ENCODE results near the gene APOC3.
"Not testable (repeated sequence)": the region's sequence is repeated elsewhere in the genome, so short reads cannot be mapped to it uniquely, and the experiment has no call there.

Gene APOC3

DNA sequence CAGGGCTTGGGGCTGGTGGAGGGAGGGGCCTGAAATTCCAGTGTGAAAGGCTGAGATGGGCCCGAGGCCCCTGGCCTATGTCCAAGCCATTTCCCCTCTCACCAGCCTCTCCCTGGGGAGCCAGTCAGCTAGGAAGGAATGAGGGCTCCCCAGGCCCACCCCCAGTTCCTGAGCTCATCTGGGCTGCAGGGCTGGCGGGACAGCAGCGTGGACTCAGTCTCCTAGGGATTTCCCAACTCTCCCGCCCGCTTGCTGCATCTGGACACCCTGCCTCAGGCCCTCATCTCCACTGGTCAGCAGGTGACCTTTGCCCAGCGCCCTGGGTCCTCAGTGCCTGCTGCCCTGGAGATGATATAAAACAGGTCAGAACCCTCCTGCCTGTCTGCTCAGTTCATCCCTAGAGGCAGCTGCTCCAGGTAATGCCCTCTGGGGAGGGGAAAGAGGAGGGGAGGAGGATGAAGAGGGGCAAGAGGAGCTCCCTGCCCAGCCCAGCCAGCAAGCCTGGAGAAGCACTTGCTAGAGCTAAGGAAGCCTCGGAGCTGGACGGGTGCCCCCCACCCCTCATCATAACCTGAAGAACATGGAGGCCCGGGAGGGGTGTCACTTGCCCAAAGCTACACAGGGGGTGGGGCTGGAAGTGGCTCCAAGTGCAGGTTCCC is at the start of gene APOC3:
Gene APOC3 (plus strand): TSS at position 383 of the 659 bp plus-strand sequence. CDS start 676 bp downstream, outside the sequence.
- DNase-seq (ENCODE audit: low read depth) = no peak

DNA sequence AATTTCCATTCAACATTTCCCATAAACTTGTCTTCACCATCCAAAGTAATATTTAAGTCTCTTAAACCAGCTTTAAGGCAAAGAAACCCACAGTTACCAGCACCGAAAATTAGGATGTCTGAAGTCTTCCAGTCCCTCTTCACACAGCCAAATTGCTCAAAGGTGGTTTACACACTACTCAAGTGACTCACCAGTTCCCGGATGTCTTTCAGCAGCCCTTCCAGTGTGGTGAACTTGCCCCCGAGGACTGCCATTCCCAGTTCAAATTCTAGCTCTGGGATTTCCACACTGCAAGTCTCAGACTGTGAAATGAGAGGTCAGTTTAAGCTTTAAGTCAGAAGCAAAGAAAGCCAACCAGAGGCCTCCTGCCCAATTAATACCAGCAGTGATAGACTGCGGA is 47.0 kb upstream of the APOC3 start:
- no peak for DNase-seq (ENCODE audit: low read depth)

DNA sequence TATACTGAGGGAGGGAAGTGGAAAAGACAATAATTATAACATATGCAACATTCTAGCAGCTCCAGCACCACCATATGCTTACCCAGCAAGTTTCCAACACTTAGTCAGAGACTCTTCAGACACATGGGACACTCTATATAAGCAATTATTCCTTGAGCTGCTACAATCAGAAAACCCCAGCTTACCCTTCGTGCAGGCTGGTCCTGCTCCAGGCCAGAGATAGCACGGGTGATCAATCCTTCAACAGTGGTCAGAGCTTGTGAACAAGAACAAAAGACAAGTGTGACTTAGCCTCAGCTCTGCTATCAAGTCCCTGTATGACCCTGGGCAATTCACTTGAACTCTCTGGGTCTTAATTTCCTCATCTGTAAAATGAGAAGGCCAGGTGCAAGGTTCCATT is 43.4 kb upstream of the APOC3 start:
- no peak for DNase-seq (ENCODE audit: low read depth)

DNA sequence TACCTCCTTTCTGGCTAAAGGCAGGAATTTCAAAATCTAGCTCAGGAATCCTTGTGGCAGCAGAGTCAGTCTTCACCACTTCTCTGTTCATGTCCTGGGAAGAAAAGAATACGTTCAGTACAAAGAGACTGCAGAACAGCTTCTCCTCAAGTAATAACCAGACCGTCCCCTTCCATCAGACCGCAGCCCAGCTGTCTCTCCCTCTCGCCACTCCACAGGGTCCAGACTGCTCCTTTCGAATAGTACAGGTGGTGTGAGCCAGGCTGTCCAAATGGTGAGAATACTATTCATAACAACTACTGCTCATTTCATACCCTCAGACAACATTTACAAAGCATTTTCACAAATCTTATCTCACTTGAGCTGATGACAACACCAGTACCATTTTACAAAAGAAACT is 42.7 kb upstream of the APOC3 start:
- no peak for DNase-seq (ENCODE audit: low read depth)

DNA sequence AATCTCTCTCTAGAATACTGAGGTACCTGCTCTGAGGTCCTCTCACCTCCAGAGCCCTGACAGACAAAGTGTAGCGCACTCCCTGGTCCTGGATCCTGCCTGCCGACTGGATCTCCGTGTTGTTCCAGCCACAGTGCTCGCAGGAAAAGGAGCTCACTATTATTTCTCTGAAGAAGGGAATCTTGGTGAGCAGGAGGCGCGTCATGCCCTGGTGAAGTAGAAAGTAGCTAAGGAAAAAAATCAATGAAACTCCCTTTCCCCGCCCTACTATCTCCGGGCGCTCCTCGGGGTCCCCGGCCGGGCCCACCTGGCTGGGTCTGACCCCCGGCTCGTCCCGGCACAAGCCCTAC is 42.3 kb upstream of the APOC3 start:
- no peak for DNase-seq (ENCODE audit: low read depth)

DNA sequence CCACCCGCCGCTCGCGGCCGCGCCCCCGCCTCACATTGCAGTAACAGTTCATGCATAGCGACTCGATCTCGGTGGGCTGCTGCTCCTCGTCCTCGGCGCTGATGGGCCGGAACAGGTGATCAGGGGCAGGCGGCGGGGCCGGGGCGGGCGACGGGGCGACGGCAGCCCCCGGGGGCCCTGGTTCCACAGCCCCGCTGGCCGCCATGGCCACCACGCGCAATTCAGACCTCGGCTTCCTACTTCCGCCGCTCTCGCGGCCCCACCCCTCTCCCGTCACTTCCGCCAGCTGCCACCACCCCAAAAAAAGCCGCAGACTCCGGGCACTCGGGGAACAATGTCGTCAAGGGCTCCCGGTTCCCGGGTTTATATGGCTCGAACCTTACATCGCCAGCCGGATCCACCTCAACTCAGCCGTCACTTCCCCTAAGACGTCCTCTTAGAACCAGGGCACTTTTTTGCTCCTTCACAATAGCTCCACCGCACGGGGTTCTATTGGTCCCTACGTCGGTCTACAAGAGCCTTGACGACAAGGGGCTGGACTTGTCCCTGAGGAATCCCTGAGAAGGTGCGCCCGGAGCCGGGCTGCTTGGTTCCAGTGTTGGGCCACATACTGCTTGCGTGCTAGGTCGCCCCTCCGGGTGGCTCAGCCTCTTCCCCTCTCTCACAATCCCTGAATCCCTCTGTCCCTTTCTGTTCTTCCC is 41.8 kb upstream of the APOC3 start, which contains the start of gene ZPR1:
Gene ZPR1 (minus strand): TSS at position 238 of the 701 bp plus-strand sequence. CDS start 33 bp downstream, at position 205.
- DNase-seq (ENCODE audit: low read depth) = peak; percentile 81

DNA sequence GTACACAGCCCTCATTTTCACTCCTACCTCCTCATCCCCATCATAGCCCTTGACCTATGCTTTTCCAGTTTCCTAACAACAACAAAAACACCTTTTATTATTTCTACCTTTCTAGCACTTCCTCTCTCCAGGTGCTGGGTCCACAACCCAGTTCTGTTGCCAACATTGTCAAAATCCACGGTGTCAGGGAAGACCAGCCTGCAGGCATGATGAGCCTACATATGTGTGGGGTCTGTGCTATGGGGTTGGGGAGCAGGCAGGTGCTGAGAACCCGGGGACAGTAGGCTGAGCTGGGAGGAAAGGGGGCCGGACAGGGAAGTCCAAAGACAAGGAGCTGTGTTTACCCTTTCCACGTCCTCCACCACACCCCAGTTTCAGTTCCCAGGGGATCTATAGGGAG is 41.2 kb upstream of the APOC3 start:
- DNase-seq (ENCODE audit: low read depth) = no peak

DNA sequence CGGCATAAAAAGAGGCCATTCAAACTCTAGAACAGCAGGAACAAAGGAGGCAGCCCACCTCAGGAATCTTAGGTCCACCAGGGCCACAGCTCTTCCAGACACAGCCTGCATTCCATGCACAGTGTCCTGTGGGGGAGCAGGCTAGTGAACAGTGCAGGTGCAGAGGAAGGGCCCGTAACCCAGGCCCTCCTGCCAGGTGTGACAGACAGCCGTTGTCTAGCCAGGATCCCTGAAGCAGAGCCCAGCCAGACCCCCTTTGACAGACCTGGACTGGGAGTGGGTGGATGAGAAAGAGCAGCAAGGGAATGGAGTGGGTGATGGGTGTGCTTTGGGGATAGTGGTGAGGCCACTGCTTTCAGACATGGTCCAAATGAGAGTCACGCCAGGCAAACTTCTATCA is 40.7 kb upstream of the APOC3 start:
- no peak for DNase-seq (ENCODE audit: low read depth)

DNA sequence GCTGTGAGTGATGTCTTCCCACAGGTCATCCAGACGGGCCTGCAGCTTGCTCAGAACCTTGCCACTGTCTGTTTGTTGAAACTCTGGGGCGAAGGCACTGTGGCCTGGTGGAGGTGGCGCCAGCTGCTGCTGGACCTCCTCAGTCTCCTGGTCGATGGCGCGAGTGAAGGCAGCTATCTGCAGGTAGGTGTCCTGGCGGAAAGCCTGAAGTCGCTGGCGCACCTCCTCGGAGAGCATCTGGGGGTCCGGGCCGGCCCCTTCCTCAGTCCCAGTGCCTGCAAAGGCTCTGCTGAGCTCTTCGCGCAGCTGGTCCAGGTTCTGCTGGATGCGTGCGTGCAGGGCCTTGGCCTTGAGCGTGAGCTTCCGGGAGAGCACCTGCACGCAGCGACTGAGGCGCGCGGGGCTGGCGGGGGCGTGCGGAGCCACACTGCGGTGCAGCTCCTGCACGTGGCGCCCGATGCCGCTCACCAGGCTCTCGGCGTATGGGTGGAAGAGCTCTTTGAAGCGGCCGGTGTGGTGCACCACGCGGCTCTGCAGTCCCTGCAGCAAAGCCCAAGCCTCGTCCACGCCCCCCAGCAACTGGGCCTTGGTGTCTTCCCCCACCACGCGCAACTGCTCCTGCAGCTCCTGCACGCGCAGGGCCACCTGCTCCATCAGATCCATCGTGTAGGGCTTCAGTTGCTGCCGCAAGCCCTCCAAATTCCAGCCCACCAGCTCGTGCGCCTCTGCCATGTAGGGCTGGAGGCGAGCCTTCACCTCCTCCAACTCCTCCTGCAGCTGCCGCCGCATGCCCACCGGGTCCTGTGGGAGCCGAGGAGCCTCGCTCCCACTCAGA is 39.3 kb upstream of the APOC3 start:
- DNase-seq (ENCODE audit: low read depth) = no peak

DNA sequence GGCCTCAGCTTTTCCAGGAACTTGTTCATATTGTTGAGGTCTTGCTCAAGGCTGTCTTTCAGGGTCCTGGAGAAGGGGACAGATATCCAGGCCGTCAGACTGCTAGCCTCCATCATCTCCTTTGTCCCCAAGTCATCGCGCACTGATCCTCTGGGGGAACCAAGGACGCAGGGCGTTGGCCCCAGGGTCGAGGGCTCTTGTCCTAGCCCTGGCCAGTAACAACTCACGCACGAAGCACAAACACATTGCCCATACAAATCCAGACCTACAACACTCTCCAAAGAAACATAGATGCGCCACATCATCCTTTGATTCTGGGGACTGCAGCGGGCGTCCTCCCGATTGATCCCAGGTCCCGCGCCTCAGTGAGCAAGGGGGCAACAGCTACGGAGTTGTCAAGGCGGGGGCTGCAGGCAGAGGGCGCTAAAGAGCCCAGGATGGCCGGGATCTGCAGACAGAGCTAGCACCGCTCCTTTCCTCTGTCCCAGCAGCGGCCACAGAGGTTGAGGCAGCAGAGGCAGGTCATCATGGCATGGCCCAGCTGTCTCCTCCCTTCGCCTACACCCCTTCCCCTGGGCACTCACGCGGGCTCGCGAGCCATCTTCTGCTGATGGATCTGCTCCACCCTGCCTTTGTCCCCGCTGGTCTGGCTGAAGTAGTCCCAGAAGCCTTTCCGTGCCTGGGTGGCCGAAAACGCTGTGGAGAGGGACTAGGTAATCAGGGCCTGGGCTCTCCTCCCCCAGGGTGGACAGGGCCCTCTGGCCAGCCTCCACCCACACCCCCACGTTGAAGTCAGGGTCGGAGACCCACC is 38.5 kb upstream of the APOC3 start:
- DNase-seq (ENCODE audit: low read depth) = peak; percentile 48

DNA sequence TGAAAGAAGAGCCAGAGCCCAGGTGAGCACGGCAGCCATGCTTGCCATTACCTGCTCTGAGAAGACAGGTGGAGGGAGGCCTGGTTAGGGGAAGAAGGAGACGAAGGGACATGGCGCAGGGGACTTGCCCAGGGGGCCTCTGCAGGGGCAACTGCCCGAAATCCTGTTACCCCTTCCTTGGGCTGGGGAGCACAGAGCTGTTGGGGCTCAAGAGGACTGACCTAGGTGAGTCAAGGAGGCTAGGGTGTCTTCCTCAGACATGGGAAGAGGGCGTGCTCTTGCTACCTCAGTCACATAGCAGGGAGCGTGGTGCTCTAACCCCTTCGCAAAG is 37.9 kb upstream of the APOC3 start, which contains the start of gene APOA5:
Gene APOA5 (minus strand): TSS at position 67 of the 331 bp plus-strand sequence. CDS start 19 bp downstream, at position 48.
- DNase-seq (ENCODE audit: low read depth) = no peak

DNA sequence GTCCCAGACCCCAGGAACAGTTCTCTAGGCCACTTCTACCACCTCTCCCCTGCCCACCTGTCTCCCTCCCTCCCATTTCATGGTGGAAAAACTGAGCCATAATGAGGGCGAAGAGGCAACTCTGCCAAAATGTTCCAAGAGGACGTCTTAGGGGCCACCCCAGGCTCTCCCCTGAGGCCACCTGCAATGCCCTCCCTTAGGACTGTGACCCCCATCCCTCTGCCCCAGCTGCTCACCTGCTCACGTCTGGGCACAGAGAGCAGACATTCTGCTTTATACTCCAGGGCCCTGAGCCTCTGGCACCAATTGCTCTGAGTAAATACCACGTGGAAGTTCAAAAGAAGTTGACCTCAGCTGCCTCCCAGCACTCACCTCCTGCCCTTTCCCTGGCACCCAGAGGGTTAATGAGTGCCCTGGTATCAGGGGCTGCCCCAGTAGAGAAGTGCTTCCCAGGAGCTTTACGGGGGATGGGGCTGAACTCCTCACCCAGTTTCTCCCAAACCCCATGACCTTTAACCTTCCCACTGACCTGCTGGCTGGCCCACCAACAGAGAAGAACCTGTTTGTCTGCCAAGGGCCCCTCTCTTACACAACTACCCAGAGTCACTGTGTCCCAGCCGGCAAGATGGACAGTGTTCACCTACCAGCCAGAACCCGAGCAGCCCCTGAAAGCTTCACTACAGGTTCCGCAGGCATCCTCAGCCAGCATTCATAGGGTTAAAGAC is 37.4 kb upstream of the APOC3 start:
- no peak for DNase-seq (ENCODE audit: low read depth)

DNA sequence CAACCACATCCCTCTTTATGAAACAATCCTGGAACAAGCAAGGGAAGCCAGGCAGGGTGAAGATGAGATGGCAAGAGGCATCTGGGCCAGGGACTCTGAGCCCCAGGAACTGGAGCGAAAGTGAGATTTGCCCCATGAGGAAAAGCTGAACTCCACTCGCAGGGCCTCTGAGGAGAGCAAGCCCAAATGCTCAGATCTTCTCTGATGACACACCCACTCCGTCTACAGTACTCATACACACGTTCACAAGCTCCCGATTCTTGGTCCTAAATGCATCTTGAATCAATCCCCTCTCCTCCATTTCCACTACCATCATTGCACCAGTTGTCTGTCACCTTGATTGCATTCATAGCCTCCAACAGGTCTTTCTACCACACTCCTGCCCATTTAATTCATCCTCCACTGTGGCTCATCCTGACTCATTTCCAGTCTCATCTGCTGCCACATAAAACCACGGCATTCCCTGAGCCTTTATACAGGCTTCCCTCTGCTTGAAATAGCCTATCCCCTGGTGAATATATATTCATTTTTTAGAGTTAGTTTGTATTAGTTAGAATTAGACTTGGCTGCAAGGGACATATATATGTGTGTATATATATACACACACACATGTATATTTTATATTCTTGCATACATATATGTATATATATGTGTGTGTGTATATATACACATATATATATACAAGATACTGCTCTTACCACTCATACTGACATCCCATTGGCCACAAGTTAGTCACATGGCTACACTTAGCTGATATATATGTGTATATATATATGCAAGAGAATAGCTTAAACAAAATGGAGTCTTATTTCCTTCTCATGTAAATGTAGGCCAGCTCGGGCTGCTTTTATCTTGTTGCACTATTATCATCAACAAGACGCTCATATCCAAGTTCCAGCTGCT is 36.6 kb upstream of the APOC3 start:
- no peak for DNase-seq (ENCODE audit: low read depth)

DNA sequence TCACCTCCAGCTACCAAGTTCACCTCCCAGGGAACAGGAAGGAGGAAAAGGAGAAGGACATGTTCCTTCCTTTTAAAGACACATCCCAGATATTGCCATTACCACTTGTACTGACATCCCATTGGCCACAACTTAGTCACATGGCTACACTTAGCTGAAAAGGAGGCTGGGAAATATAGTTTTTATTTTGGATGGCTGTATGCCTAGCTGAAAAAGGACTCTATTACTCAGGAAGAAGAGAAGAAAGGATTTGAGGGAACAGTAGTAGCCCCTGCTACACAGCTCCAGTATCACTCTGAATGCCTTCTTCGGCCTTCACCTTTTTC is 36.0 kb upstream of the APOC3 start:
- no peak for DNase-seq (ENCODE audit: low read depth)

DNA sequence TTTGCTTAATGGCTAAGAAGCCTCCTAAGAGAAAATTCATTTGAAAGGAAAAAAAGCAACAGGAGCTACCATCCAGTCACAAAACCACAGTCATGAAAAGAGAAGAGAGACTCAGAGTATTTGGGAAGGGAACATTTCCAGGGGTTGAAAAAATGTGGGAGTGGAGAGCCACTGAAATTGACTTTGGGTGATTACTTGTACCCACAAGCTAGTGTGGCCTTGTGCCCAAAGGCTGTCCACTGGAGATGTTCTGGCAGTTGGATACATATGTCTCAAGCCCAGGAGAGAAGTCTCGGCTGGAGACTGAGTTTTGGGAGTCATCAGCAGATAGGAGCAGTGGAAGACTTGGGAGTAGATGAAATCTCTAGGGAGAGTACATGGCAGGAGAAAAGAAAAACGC is 34.9 kb upstream of the APOC3 start:
- DNase-seq (ENCODE audit: low read depth) = no peak

DNA sequence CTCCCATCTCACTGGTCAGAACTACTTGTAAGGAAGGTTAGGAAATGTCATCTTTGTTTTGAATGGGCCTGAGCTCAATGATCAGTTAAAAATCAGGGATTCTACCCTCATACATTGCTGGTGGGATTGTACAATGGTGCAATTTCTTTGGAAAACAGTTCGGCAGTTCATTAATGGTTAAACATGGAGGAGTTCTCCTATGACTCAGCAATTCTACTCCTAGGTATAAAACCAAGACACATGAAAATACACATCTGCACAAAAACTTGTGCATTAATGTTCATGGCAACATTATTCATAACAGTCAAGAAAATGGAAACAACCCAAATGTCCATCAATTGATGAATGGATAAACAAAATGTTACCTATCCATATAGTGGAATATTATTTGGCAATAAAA is 33.2 kb upstream of the APOC3 start:
- no peak for DNase-seq (ENCODE audit: low read depth)

DNA sequence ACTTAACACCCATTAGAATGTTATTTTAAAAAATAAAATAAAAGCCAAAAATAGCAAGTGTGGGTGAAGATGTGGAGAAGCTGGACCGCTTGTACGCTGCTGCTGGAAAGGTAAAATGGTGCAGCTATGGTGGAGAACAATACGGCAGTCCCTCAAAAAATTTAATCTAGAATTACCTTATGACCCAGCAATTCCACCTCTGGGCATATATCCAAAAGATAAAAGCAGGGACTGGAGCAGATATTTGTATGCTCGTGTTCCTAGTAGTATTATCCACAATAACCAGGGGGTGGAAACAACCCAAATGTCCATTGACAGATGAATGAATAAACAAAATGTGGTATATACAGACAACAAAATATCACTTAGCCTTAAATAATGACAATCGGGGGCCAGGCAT is 31.9 kb upstream of the APOC3 start:
- no peak for DNase-seq (ENCODE audit: low read depth)

DNA sequence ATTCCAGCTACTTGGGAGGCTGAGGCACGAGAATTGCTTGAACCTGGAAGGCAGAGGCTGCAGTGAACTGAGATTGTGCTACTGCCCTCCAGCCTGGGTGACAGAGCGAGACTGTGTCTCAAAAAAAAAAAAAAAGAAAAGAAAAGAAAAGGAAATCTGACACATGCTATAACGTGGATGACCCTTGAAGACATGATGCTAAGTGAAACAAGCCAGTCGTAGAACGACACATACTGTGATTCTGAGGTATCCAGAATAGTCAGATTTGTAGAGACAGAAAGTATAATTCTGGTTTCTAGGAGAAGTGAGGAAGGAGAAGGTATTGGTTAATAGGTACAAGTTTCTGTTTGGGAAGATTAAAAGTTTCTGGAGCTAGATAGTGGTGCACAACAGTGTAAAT is 31.3 kb upstream of the APOC3 start:
- DNase-seq (ENCODE audit: low read depth) = no peak

DNA sequence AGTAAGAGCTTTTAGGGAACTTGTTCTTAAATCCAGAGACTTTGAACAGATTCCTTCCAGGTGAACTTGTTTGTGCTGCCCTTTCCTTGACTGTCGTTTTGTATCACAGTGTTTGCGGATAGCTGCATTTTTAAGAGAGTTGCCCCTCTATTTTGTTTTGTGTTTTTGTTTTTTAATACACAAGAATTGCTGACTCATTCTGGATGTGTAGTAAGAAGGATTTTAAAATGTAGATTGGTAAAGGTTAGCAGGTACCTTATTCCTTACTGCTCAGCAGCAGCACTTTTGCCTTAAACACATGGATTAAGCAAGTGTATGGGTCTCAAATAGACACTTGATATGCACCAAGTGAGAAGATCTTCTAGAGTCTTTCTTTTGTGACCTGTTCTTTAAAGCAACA is 29.1 kb upstream of the APOC3 start:
- no peak for DNase-seq (ENCODE audit: low read depth)

DNA sequence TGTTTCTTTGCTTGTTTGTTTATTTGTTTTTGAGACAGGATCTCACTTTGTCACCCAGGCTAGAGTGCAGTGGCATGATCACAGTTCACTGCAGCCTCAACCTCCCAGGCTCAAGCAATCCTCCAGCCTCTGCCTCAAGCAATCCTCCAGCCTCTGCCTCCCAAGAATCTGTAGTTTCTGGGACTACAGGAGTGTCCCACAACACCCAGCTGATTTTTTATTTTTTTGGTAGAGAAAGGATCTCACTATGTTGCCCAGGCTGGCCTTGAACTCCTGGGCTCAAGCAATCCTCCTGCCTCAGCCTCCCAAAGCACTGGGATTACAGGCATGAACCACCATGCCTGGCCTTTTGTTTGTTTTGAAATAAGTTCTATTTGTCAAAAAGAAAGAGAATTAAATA is 28.0 kb upstream of the APOC3 start:
- not testable (repeated sequence) for DNase-seq (ENCODE audit: low read depth)

DNA sequence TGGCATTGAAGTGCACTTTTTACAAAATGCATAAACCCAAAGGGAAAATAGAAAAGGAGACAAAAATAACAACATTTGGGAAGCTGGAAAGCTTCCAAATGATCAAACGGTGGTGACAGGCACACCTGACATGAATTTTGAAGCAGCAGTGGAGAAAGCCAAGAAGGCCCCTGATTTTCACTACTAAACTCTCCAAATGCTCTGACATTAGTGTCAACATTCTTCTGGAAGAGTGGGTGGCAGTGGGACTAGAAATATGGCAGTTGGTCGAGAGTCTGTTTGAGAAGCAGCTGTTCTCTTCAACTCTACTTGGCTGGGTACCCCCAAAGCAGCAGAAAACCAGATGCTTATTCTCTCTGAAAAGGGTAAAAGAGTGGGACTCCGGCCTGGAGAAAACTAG is 25.7 kb upstream of the APOC3 start:
- DNase-seq (ENCODE audit: low read depth) = no peak

Measured in T-helper 22 cell (primary cell).